Ascending aorta (tissue), 2 donors: ENCODE results near the gene NFATC4. TPM values are rescaled to one million over a fixed set of nuclear protein-coding genes. Genes with fewer than 3 reads are reported as not detected.

Experiments used
- DNase-seq, 2 donors: peaks; one replicate each; pipeline ENCODE4 v3.0.0-alpha.2; 2019; ENCODE audit warnings: low spot score in 2 of 2
- H3K27ac ChIP-seq, 2 donors: fragments of 200-600 bp; sonication (generic); one replicate each; pipeline ENCODE4 v1.5.1; 2016 to 2017; ENCODE audit warnings: mild to moderate bottlenecking in 1 of 2
- H3K27me3 ChIP-seq: fragments of 200-600 bp; sonication (generic); one replicate; pipeline ENCODE4 v1.5.1; 2017
- H3K36me3 ChIP-seq, 2 donors: fragments of 200-600 bp; sonication (generic); one replicate each; pipeline ENCODE4 v1.5.1; 2016
- H3K4me1 ChIP-seq, 2 donors: fragments of 200-600 bp; sonication (generic); one replicate each; pipeline ENCODE4 v1.5.1; 2016 to 2017; ENCODE audit warnings: mild to moderate bottlenecking in 1 of 2
- H3K4me3 ChIP-seq, 2 donors: fragments of 200-600 bp; sonication (generic); one replicate each; pipeline ENCODE4 v1.5.1; 2016 to 2017; ENCODE audit warnings: mild to moderate bottlenecking in 1 of 2
- H3K9me3 ChIP-seq, 2 donors: fragments of 200-600 bp; sonication (generic); one replicate each; pipeline ENCODE4 v1.5.1; 2016
- intact Hi-C: fragments of 100-400 bp; cut with DNase I; formaldehyde crosslinking; loops from one replicate; pipeline ENCODE4 v1.15.1; 2023
- total RNA-seq: library from RNA; depleted of rRNA; stranded (reverse); fragments of >200 nt; gene quantifications from one replicate; pipeline ENCODE4 v1.1.0, GENCODE V29; 2016
- TF ChIP-seq, protein P1 (sequence below), 3 experiments: fragments of 200-600 bp in 2 of 3; fragments of 450-650 bp in 1 of 3; sonication (generic) in 2 of 3; IDR thresholded peaks; one replicate each; pipeline ENCODE4 v1.5.1; 2016 to 2019; ENCODE audit warnings: antibody characterized with exemption in 3 of 3, mild to moderate bottlenecking in 1 of 3, moderate library complexity in 1 of 3

NFATC4 gene
- total RNA-seq, 1 donor from 2014 or later: 58.9 TPM

- TF ChIP-seq, protein P1, sequence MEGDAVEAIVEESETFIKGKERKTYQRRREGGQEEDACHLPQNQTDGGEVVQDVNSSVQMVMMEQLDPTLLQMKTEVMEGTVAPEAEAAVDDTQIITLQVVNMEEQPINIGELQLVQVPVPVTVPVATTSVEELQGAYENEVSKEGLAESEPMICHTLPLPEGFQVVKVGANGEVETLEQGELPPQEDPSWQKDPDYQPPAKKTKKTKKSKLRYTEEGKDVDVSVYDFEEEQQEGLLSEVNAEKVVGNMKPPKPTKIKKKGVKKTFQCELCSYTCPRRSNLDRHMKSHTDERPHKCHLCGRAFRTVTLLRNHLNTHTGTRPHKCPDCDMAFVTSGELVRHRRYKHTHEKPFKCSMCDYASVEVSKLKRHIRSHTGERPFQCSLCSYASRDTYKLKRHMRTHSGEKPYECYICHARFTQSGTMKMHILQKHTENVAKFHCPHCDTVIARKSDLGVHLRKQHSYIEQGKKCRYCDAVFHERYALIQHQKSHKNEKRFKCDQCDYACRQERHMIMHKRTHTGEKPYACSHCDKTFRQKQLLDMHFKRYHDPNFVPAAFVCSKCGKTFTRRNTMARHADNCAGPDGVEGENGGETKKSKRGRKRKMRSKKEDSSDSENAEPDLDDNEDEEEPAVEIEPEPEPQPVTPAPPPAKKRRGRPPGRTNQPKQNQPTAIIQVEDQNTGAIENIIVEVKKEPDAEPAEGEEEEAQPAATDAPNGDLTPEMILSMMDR (IDR thresholded peaks at IDR 0.05): no peak
- no peak overlapping the region for H3K27ac ChIP-seq
- no peak for DNase-seq
- H3K36me3 ChIP-seq: no peaks in the 10 kb centered on the region
- intact Hi-C loops: no loop called here
- H3K4me1 ChIP-seq: peaks cover 7 to 20% of the 10 kb centered on the region in 2 donors
- H3K4me3 ChIP-seq: no peak overlapping the region
- H3K9me3 ChIP-seq: no peaks in the 10 kb centered on the region
- H3K27me3 ChIP-seq: peaks cover 12% of the 10 kb centered on the region
Measured at GRCh38 chr14:24335461-24336171, 32.4 kb upstream of the NFATC4 start.

DNA sequence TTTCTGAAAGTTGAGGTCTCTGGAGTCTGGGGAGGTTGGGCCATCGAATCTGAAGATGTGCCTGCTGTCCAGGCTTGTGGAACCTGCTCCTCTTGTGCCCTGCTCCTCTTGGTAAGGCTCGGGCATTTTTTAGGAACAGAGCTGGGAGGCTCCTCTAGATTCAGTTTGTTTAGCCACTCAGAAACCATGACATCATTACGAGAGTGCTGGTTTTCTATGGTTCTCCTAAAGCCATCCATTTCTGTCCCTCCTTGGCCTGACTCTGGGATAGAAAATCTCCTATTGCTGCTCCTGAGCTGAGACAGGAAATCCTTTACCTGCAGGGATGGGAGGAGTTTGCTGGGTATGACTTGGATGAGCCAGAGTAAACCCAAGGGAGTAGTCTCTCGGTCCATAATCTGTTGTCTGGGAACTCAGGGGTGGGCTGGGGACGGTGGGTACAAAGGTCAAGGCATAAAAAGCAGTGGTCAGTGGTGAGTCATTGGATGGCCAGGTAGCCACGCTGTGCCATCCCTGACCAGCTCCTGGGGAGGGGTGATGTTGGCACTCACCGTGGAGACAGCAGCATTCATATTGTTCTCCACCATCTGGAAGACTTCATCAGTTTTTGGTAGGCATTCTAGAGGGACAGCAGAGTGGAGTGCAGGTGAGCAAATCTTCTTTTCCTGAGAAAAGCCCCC lies 30.7 kb upstream of the NFATC4 start:
- Histone ChIP-seq H3K36me3 (no peaks in the 10 kb centered on the region), H3K9me3 (no peaks in the 10 kb centered on the region), H3K4me3 (no peak overlapping the region), H3K27ac (no peak overlapping the region), H3K27me3 (peaks cover 12% of the 10 kb centered on the region), H3K4me1 (peaks cover 7 to 19% of the 10 kb centered on the region in 2 donors)
- intact Hi-C loops: no loop called here
- DNase-seq: no peak
- TF ChIP-seq, protein P1 (IDR thresholded peaks at IDR 0.05): no peak

- peaks cover 7 to 14% of the 10 kb centered on the region in 2 donors for H3K4me1 ChIP-seq
- intact Hi-C loops: no loop called here
Measured at GRCh38 chr14:24337824-24338175, 30.2 kb upstream of the NFATC4 start.

GRCh38 chr14:24338843-24339242 lies 29.1 kb upstream of the NFATC4 start:
- TF ChIP-seq, protein P1 (IDR thresholded peaks at IDR 0.05): no peak
- Histone ChIP-seq H3K27ac (no peak overlapping the region), H3K4me3 (peak overlapping the region; percentile 22 to 60), H3K9me3 (no peaks in the 10 kb centered on the region), H3K27me3 (peaks cover 12% of the 10 kb centered on the region), H3K4me1 (peaks cover 7 to 10% of the 10 kb centered on the region in 2 donors), H3K36me3 (no peaks in the 10 kb centered on the region)
- intact Hi-C loops: no loop called here
- DNase-seq: no peak

More at GRCh38 chr14:24337824-24338175, 30.2 kb upstream of the NFATC4 start:
- no peak for DNase-seq
- H3K4me3 ChIP-seq: no peak overlapping the region
- H3K9me3 ChIP-seq: no peaks in the 10 kb centered on the region
- no peak overlapping the region for H3K27ac ChIP-seq
- H3K36me3 ChIP-seq: no peaks in the 10 kb centered on the region
- TF ChIP-seq, protein P1 (IDR thresholded peaks at IDR 0.05): no peak
- H3K27me3 ChIP-seq: peaks cover 12% of the 10 kb centered on the region

GRCh38 chr14:24339284-24340151 lies 28.5 kb upstream of the NFATC4 start, which contains the start of gene RIPK3:
TSS of gene RIPK3 (minus strand) at chr14:24339991. CDS start at chr14:24339826, 165 bp downstream.
- intact Hi-C loops: no loop called here
- Histone ChIP-seq H3K27ac (no peak within 1 kb of the TSS), H3K4me3 (peak within 1 kb of the TSS; percentile 22 to 60), H3K4me1 (peaks cover 3 to 4% of the 10 kb centered on the region in 2 donors), H3K27me3 (peaks cover 5% of the 10 kb centered on the region), H3K9me3 (no peaks in the 10 kb centered on the region), H3K36me3 (no peaks in the 10 kb centered on the region)
- no peak for DNase-seq
- TF ChIP-seq, protein P1 (IDR thresholded peaks at IDR 0.05): peak in 1 of 3 experiments; percentile 10
